ENCODE measurements around the gene AP5Z1. TPM values are rescaled to one million over a fixed set of nuclear protein-coding genes. Genes with fewer than 3 reads are reported as not detected.

Gene AP5Z1
- total RNA-seq, 1 experiment from 2014 or later, result 74.5 TPM

DNA sequence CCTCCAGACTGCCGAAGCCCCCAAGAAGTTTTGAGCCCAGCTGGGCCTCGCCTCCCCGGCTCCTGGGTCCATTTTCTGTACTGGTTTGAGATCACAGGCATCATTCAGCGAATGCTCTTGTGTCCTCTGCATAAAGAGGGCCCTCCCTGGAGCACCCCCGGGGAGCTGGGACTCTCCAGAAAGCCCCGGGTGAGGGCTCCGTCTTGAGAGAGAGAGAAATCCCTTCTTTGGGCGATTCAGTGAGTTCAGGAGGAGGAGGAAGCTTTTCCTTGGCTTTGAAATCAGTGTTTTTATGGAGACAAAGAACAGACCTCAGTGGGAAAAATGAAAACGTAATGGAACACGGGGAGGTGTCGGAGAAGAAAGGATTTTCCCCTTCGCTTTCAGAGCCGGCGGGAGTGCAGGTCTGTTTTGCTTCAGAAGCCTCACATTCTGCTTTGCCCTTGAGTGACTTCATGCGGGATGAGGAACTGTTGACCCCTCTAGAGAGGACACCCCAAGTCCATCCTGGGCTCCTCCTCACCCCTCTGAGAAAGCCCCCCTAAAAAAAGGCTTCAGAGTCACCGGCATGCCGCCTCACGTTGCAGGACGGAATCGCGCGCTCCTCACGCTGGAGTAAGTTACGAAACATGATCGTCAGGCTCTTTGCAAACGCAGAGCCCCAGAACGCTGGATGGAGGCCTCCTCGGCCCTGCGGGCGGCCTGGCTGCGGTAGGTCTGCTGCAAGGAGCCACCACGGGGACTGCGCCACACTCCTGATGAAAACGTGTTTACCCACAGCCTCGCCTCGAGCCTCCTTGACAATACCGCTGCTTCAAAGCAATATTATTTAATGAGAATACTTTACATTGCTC lies 8.5 kb upstream of the AP5Z1 start:
- no peak for DNase-seq (ENCODE audit: low spot score)

- no peak for DNase-seq (ENCODE audit: low spot score)
These were observed 6.5 kb upstream of the AP5Z1 start for GRCh38 chr7:4768597-4769569.

- no peak for DNase-seq (ENCODE audit: low spot score)
These were observed 5.7 kb upstream of the AP5Z1 start for GRCh38 chr7:4769761-4770160.

DNA sequence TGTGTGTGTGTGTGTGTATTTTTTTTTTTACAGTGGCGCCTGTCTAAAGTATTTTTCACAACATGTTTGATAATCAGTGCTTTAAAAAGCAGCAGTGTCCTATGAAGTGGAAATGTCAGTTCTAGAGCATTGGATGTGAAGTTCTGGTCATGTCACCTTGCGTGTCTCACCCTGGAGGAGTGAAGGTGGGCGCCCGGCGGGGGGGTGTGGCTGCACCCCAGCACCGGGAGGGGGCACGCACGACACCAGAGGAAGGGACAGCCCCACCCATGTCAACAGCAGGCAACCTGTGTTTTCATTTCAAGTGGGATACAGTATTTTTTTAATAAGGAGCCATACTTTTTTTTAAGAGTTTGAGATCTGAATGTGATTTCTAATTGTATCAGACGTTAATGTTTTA lies 4.5 kb upstream of the AP5Z1 start:
- no peak for DNase-seq (ENCODE audit: low spot score)

DNA sequence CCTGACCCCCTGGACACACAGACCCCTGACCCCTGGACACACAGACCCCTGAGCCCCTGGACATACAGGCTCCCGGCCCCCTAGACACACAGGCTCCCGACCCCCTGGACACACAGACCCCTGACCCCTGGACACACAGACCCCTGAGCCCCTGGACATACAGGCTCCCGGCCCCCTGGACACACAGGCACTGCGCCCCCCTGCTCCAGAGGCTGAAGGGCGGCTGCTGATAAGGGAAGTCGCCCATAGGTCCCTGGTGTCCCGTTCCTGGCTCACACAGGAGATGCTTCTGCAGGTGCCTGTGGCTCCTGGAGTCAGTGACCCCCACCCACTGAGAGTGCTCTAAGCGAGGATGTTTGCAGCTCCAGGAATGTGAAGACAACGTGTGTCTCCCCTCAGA lies 3.7 kb upstream of the AP5Z1 start:
- no peak for DNase-seq (ENCODE audit: low spot score)

GRCh38 chr7:4772306-4772705 lies 3.1 kb upstream of the AP5Z1 start:
- no peak for DNase-seq (ENCODE audit: low spot score)

DNA sequence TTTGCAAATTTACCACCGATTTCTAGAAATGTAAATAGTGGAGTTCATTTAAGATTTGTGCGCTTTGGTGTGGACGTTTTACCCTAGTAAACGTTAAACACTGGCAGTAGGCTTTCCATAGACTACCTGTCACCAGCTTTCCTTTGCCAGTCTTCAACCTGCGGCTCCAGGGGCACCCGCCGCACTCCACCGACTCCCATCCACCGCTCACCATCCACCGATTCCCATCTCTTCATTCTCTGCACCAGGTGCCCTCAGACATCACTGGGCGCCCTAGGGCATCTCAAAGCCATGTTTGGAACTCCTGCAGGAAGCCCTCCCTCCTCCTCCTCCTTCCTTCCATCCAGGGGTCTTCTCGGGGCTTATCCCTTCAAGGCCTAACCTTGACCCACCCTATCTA lies 1.4 kb upstream of the AP5Z1 start:
- DNase-seq (ENCODE audit: low spot score), result no peak

GRCh38 chr7:4774658-4775249 lies 669 bp upstream of the AP5Z1 start:
- DNase-seq (ENCODE audit: low spot score), result no peak

GRCh38 chr7:4775848-4776623 lies 613 bp downstream of the AP5Z1 start:
- peak; percentile 63 for DNase-seq (ENCODE audit: low spot score)

GRCh38 chr7:4779118-4779517 lies 3.7 kb downstream of the AP5Z1 start:
- DNase-seq (ENCODE audit: low spot score), result no peak

DNA sequence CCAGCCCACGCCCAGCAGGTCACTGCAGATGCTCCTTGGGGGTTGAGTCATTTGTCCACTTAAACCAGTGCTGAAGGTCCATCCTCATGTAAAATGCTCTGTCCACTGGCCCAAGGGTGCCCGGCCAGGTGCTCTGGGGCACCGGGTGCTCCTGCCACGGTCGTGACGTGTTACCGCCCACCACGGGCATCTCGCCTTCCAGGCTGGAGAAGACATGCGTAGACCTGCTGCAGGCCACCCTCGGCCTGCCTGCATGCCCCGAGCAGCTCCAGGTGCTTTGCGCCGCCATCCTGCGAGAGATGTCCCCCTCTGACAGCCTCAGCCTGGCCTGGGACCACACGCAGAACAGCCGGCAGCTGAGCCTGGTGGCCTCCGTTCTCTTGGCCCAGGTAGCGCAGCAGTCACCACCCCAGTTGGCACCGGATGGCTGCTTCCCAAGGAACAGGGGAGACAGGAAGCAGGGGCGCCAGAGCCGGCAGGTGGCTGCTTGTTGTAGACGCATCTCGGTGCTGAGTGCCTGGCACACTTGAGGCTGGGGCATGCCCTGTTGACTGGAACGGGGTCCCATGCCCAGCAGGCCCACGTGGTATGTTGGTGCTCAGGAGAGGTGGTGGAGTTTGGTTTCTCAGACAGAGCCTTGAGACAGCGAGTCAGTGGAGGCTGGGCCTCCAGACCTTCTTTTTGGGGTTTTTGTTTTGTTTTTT lies 6.1 kb downstream of the AP5Z1 start:
- DNase-seq (ENCODE audit: low spot score), result no peak

GRCh38 chr7:4782333-4783291 lies 7.2 kb downstream of the AP5Z1 start:
- DNase-seq (ENCODE audit: low spot score), result no peak

GRCh38 chr7:4783292-4783652 lies 7.8 kb downstream of the AP5Z1 start:
- DNase-seq (ENCODE audit: low spot score), result no peak

GRCh38 chr7:4783762-4784351 lies 8.4 kb downstream of the AP5Z1 start:
- no peak for DNase-seq (ENCODE audit: low spot score)

DNA sequence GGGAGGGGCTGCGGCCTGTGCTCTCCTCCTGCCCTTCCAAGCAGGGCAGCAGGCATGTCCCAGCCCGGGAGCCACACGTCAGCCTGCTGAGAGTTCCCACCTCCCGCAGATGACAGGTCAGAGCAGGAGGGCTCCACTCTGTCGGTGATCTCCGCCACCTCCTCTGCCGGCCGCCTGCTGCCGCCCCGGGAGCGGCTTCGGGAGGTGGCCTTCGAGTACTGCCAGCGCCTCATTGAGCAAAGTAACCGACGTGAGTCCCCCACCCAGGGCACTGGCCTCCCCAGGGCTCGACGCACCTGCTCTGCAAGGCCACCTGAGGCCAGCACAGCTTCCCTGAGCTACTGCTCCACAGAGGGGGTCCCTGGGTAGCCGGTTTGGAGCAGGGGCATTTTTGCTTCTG lies 9.4 kb downstream of the AP5Z1 start:
- no peak for DNase-seq (ENCODE audit: low spot score)

DNA sequence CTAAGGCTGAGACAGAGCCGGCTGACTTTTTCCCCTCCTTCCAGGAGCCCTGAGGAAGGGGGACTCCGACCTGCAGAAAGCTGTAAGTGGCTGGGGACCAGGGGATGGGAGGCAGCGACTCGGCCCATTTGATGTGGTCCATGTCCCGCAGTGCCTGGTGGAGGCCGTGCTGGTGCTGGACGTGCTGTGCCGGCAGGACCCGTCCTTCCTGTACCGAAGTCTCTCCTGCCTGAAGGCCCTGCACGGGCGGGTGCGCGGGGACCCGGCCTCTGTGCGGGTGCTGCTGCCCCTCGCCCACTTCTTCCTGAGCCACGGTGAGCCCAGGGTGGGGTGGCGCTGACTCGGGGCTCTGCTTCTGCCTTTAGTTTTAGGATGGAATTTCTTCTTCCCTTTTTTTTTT lies 9.9 kb downstream of the AP5Z1 start:
- no peak for DNase-seq (ENCODE audit: low spot score)

DNA sequence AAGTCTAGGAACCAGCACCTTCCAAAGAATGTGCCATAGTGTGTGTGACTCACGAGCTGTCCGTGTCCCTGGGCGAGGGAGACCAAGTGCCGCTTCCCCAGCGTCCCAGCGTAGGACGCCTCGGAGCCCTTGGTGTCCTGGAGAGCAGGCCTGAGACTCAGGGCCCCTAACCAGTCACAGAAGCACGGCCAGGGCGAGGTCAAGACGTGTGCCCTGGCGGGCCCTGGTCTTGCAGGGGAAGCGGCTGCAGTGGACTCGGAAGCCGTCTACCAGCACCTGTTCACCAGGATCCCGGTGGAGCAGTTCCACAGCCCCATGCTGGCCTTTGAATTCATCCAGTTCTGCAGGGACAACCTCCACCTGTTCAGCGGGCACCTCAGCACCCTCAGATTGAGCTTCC lies 10.6 kb downstream of the AP5Z1 start:
- DNase-seq (ENCODE audit: low spot score), result no peak

DNA sequence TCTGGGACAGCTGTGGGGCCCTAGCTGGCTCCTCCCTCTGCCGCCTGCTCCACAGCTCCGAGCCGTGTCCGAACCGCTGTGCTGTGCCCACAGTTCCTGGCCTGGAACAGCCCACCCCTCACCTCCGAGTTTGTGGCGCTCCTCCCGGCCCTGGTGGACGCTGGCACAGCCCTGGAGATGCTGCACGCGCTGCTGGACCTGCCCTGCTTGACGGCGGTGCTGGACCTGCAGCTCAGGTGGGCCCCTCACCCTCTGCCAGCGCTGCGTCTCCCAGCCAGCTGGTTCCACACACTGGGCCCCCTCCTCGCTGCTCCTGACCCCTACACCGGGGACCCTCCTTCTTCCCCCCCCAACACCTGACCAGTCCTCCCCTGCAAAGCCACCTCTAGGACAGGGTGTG lies 12.1 kb downstream of the AP5Z1 start:
- DNase-seq (ENCODE audit: low spot score), result no peak

DNA sequence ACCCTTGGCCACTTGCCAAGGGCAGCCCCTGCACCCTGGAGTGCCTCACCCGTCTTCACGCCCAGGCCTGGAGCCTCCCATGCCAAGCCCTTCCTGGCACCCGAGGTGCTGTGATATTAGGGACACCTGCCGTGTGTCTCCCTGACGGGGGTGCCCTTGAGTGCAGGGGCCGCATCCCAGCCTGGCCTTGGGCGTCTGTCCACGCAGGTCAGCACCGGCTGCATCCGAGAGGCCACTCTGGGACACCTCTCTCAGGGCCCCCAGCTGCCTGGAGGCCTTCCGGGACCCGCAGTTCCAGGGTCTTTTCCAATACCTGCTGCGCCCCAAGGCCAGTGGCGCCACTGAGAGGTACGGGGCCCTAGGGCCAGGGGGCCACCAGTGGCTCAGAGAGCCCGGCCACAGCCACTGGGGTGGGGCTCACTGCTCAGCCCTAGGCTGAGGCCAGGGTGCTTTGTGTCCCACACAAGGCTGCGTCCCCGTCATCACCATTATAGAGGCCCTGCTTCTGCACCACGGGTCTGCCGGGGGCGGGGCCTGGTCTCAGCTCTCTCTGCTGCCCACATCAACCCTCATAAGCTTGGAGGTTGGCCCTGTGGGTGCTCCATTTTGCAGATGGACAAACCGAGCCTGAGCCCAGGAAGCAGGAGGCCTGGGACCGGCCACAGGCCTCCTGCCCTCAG lies 12.7 kb downstream of the AP5Z1 start:
- DNase-seq (ENCODE audit: low spot score), result no peak
